IPS DF 19.7 (cell line): Measurements from ENCODE around the gene CXorf49B.

Source experiments
- DNase-seq: peaks from one replicate; pipeline ENCODE4 v3.0.0-alpha.2; 2013; ENCODE audit warnings: low read depth, low spot score

The CXorf49B gene

DNA sequence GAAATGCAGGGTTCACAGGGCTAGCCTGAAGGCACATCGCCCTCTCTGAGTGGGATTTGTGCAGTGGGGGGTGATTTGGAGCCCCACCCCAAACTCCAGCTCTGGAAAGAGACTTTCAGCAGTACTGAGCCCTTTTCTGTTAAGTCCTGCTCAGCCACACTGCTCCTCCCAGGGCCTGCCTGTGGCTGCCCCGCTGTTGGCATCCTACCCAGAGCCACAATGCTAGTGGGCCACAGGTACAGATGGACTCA lies 52.7 kb downstream of the CXorf49B start:
- DNase-seq: no peak
